MM.1S (cell line): ENCODE results near the gene SPACA7.

Experiments
- DNase-seq: peaks from one replicate; pipeline ENCODE4 v3.0.0-alpha.2; 2015
- H2AFZ ChIP-seq: fragments of 300-600 bp; sonication (generic); 2 replicates; pipeline ENCODE4 v1.6.0; 2016; ENCODE audit warnings: antibody characterized with exemption, low read length
- H3F3A ChIP-seq: fragments of 300-600 bp; sonication (generic); 2 replicates; pipeline ENCODE4 v1.6.1; 2016; ENCODE audit warnings: mild to moderate bottlenecking, antibody characterized with exemption, low read length, moderate library complexity, mixed read lengths; ENCODE audit not compliant: insufficient read depth
- H3K27ac ChIP-seq: fragments of 300-600 bp; sonication (generic); 2 replicates; pipeline ENCODE4 v1.5.1; 2016; ENCODE audit warnings: mild to moderate bottlenecking, low read length
- H3K27me3 ChIP-seq: fragments of 300-600 bp; sonication (generic); replicated peaks from 2 replicates; pipeline ENCODE4 v1.6.0; 2016; ENCODE audit warnings: low read length; ENCODE audit not compliant: insufficient read depth
- H3K36me3 ChIP-seq: fragments of 300-600 bp; sonication (generic); replicated peaks from 2 replicates; pipeline ENCODE4 v1.6.1; 2016; ENCODE audit warnings: mild to moderate bottlenecking, low read length, mixed read lengths; ENCODE audit not compliant: insufficient read depth
- H3K4me1 ChIP-seq: fragments of 300-600 bp; sonication (generic); 2 replicates; pipeline ENCODE4 v1.6.1; 2016; ENCODE audit warnings: low read length, mixed read lengths
- H3K4me2 ChIP-seq: fragments of 300-600 bp; sonication (generic); 2 replicates; pipeline ENCODE4 v1.6.0; 2016; ENCODE audit warnings: low read depth, low read length
- H3K4me3 ChIP-seq: fragments of 300-600 bp; sonication (generic); 2 replicates; pipeline ENCODE4 v1.5.1; 2016; ENCODE audit warnings: low read length, mixed read lengths
- H3K79me2 ChIP-seq: fragments of 300-600 bp; sonication (generic); 2 replicates; pipeline ENCODE4 v1.6.1; 2016; ENCODE audit warnings: mixed run types, low read length, mixed read lengths
- H3K9ac ChIP-seq: fragments of 300-600 bp; sonication (generic); 2 replicates; pipeline ENCODE4 v1.6.1; 2016; ENCODE audit warnings: low read length, mixed read lengths
- H3K9me2 ChIP-seq: fragments of 300-600 bp; sonication (generic); replicated peaks from 2 replicates; pipeline ENCODE4 v1.6.1; 2016; ENCODE audit warnings: mild to moderate bottlenecking, low read length, mixed read lengths; ENCODE audit not compliant: insufficient read depth
- H3K9me3 ChIP-seq: fragments of 300-600 bp; sonication (generic); replicated peaks from 2 replicates; pipeline ENCODE4 v1.6.1; 2016; ENCODE audit warnings: mild to moderate bottlenecking, low read length, mixed read lengths; ENCODE audit not compliant: insufficient read depth
- H4K20me1 ChIP-seq: fragments of 300-600 bp; sonication (generic); 2 replicates; pipeline ENCODE4 v1.6.1; 2016; ENCODE audit warnings: mild to moderate bottlenecking, low read length, moderate library complexity, mixed read lengths; ENCODE audit not compliant: insufficient read depth
- CTCF ChIP-seq: fragments of 300-600 bp; sonication (generic); IDR thresholded peaks from 2 replicates; pipeline ENCODE4 v1.5.1; 2016; ENCODE audit warnings: antibody characterized with exemption, low read length, mixed read lengths
- EZH2 ChIP-seq: fragments of 300-600 bp; sonication (generic); optimal IDR thresholded peaks from 2 replicates; pipeline ENCODE3; 2017; ENCODE audit warnings: low read depth, mild to moderate bottlenecking, antibody characterized with exemption, low read length, mixed read lengths
- EZH2phosphoT487 ChIP-seq: fragments of 300-600 bp; sonication (generic); IDR thresholded peaks from 2 replicates; pipeline ENCODE4 v1.6.1; 2018; ENCODE audit warnings: antibody characterized with exemption, low read length

Gene SPACA7

GRCh38 chr13:112449545-112449930 lies 73.4 kb downstream of the SPACA7 start:
- DNase-seq, result no peak
- Histone ChIP-seq H3K36me3 (no peaks in the 10 kb centered on the region), H3K27me3 (peaks cover 69% of the 10 kb centered on the region), H3K4me1 (no peaks in the 10 kb centered on the region), H3K27ac (no peak overlapping the region), H3K79me2 (no peaks in the 10 kb centered on the region), H3K4me3 (no peak overlapping the region), H2AFZ (no peak overlapping the region), H3K9me3 (no peaks in the 10 kb centered on the region), H3K9ac (no peak overlapping the region), H3F3A (no peaks in the 10 kb centered on the region), H4K20me1 (no peaks in the 10 kb centered on the region), H3K9me2 (no peaks in the 10 kb centered on the region), H3K4me2 (no peak overlapping the region)
- no peak for TF ChIP-seq CTCF
- TF ChIP-seq EZH2, result no peak
- no peak for TF ChIP-seq EZH2phosphoT487

- no peak overlapping the region for H3K4me2 ChIP-seq
- H3K4me3 ChIP-seq, result no peak overlapping the region
- TF ChIP-seq EZH2phosphoT487 (no peak), EZH2 (no peak), CTCF (no peak)
- DNase-seq, result no peak
- H2AFZ ChIP-seq, result no peak overlapping the region
- no peaks in the 10 kb centered on the region for H3K79me2 ChIP-seq
- no peaks in the 10 kb centered on the region for H3K9me2 ChIP-seq
- no peaks in the 10 kb centered on the region for H4K20me1 ChIP-seq
- no peaks in the 10 kb centered on the region for H3K9me3 ChIP-seq
- H3F3A ChIP-seq, result no peaks in the 10 kb centered on the region
- H3K4me1 ChIP-seq, result no peaks in the 10 kb centered on the region
- H3K27me3 ChIP-seq, result peaks cover 61% of the 10 kb centered on the region
- no peaks in the 10 kb centered on the region for H3K36me3 ChIP-seq
- no peak overlapping the region for H3K9ac ChIP-seq
- no peak overlapping the region for H3K27ac ChIP-seq
Measured at GRCh38 chr13:112450118-112450903, 74.2 kb downstream of the SPACA7 start.

- no peak for DNase-seq
- no peaks in the 10 kb centered on the region for H3K79me2 ChIP-seq
- H3K9me3 ChIP-seq, result no peaks in the 10 kb centered on the region
- H3K27ac ChIP-seq, result no peak overlapping the region
- H3K9me2 ChIP-seq, result no peaks in the 10 kb centered on the region
- no peaks in the 10 kb centered on the region for H4K20me1 ChIP-seq
- TF ChIP-seq EZH2 (no peak), CTCF (no peak), EZH2phosphoT487 (no peak)
- no peaks in the 10 kb centered on the region for H3K4me1 ChIP-seq
- H3K27me3 ChIP-seq, result peaks cover 58% of the 10 kb centered on the region
- no peak overlapping the region for H3K4me3 ChIP-seq
- H3K4me2 ChIP-seq, result no peak overlapping the region
- H3F3A ChIP-seq, result no peaks in the 10 kb centered on the region
- no peak overlapping the region for H2AFZ ChIP-seq
- H3K9ac ChIP-seq, result no peak overlapping the region
- H3K36me3 ChIP-seq, result no peaks in the 10 kb centered on the region
Measured at GRCh38 chr13:112450904-112451240, 74.7 kb downstream of the SPACA7 start.
